ENCODE data around the gene STEAP2. TPM values are rescaled to one million over a fixed set of nuclear protein-coding genes. Genes with fewer than 3 reads are reported as not detected.

STEAP2 gene
- total RNA-seq (31.4 TPM), polyA plus RNA-seq (8.7 TPM)

DNA sequence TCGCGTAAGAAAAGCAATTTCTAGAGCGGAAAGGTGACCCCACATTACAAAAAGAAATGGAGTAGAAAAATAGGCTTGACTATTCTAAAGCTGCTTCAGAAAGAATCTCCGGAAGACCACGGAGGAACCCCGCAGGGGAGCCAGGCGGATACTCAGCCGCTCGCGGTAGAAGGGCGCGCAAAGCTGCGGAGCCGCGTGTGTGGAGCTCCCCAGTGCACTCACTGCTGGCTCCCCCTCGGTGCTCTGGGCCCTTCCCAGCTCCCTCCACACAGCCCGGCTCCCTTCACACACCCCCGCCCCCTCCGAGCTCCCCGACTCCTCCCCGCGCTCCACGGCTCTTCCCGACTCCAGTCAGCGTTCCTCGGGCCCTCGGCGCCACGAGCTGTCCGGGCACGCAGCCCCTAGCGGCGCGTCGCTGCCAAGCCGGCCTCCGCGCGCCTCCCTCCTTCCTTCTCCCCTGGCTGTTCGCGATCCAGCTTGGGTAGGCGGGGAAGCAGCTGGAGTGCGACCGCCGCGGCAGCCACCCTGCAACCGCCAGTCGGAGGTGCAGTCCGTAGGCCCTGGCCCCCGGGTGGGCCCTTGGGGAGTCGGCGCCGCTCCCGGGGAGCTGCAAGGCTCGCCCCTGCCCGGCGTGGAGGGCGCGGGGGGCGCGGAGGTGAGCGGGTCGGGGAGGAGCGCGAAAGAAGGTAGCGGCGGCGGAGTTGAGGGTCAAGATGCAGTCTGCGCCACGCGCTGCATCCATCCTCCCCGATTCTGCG, at the start of gene STEAP2:
STEAP2 (plus strand) TSS at position 350 of the 758 bp plus-strand sequence. CDS start 13,343 bp downstream, outside the sequence.
- Histone ChIP-seq H3K27ac (ENCODE audit: low read depth) (peak within 1 kb of the TSS; percentile 93), H3K36me3 (ENCODE audit: insufficient read depth) (no peaks in the 10 kb centered on the region), H3K4me1 (ENCODE audit: insufficient read depth) (peaks cover 2% of the 10 kb centered on the region), H3K4me3 (ENCODE audit: low read depth, low read length) (peak within 1 kb of the TSS; percentile 76)
- DNase-seq (ENCODE audit: extremely low spot score) = peak; percentile 86
- 1% methylated on average over 73 of the region's 73 CpGs for WGBS

DNA sequence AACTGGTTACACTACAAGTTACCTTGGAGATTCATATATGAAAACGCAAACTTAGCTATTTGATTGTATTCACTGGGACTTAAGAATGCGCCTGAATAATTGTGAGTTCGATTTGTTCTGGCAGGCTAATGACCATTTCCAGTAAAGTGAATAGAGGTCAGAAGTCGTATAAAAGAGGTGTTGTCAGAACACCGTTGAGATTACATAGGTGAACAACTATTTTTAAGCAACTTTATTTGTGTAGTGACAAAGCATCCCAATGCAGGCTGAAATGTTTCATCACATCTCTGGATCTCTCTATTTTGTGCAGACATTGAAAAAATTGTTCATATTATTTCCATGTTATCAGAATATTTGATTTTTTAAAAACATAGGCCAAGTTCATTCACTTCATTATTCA, 48.0 kb upstream of the STEAP2 start:
- no peak overlapping the region for H3K27ac ChIP-seq (ENCODE audit: low read depth)
- H3K36me3 ChIP-seq (ENCODE audit: insufficient read depth) = no peaks in the 10 kb centered on the region
- H3K4me1 ChIP-seq (ENCODE audit: insufficient read depth) = no peaks in the 10 kb centered on the region
- 91% methylated on average over 5 of the region's 5 CpGs for WGBS
- no peak overlapping the region for H3K4me3 ChIP-seq (ENCODE audit: low read depth, low read length)
- no peak for DNase-seq (ENCODE audit: extremely low spot score)

DNA sequence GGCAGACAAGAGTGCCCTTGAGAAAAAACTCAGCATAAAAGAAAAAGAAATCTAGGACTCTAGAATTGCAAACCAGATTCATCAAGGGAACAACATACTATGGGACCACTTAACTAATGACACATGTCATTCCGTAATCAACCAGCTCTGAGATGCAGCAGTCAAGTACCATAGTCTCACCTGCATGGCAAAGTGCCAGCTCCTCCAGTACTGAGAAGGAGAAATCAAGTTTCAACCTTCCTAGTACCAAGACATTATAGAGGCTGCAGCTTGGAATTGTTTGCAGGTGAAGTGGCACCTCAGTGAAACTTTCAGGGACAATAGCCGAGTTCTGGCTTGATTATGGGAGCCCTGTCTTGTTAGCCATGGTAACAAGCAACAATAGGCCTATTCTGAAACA, 45.8 kb upstream of the STEAP2 start:
- WGBS = 82% methylated on average over 2 of the region's 2 CpGs
- Histone ChIP-seq H3K4me1 (ENCODE audit: insufficient read depth) (no peaks in the 10 kb centered on the region), H3K36me3 (ENCODE audit: insufficient read depth) (no peaks in the 10 kb centered on the region), H3K4me3 (ENCODE audit: low read depth, low read length) (no peak overlapping the region), H3K27ac (ENCODE audit: low read depth) (no peak overlapping the region)
- no peak for DNase-seq (ENCODE audit: extremely low spot score)

DNA sequence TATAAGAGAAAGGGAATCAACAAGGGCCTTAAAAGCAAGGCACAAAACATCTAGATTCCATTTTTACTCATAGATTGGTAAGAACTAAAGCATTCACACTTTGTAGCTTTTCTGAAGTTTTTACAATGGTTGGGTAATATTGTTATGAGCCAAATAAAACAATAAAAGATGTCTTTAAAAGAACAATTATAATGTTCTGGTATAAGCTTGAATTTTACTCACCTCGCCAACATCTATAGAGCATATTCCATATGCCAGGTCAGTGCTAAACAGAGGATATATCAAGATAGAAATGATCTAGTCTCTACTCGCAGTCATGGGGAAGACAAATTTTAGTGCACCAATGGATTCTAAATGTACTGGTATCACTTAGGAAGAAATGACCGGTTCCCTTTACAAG, 45.4 kb upstream of the STEAP2 start:
- H3K27ac ChIP-seq (ENCODE audit: low read depth) = no peak overlapping the region
- no peaks in the 10 kb centered on the region for H3K36me3 ChIP-seq (ENCODE audit: insufficient read depth)
- no peak overlapping the region for H3K4me3 ChIP-seq (ENCODE audit: low read depth, low read length)
- DNase-seq (ENCODE audit: extremely low spot score) = no peak
- H3K4me1 ChIP-seq (ENCODE audit: insufficient read depth) = no peaks in the 10 kb centered on the region
- 73% methylated on average over 3 of the region's 3 CpGs for WGBS

DNA sequence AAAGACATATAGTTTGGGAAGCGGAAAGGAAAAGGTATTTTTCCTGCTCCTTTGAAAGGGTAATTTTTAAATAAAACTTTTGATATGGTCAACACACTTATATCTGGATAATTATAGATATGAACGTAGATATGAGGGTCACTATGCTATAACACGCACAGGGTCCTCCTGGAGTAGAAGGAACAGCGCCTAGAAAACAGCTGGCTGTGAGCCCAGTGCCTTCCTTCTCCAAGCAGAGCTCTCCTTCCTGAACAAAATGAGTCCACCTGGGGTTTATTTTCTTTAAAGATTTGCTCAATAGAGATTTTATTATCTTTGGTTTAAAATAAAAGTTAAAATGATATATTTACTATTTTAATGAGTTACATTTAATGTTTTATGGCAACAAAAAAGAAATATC, 44.2 kb upstream of the STEAP2 start:
- H3K36me3 ChIP-seq (ENCODE audit: insufficient read depth) = no peaks in the 10 kb centered on the region
- no peak for DNase-seq (ENCODE audit: extremely low spot score)
- H3K4me1 ChIP-seq (ENCODE audit: insufficient read depth) = no peaks in the 10 kb centered on the region
- H3K27ac ChIP-seq (ENCODE audit: low read depth) = no peak overlapping the region
- no peak overlapping the region for H3K4me3 ChIP-seq (ENCODE audit: low read depth, low read length)
- 64% methylated on average over 4 of the region's 4 CpGs for WGBS

DNA sequence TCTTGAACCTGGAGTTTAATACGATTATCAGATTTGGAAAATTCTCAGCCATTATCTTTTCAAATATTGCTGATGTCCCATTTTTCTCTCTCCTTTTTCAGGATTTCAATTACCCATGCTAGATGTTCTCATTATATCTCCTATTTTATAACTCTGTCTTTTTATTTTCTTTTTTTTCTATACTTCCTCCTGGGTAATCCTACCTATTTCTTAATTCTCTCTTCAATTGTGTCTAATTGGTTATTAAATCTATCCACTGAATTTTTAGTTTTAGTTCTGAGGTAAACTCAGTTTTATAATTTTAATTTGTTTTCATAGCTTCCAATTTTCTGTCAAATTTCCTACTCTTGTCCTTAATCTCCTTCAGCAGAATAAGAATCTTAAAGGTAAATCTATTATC, 41.6 kb upstream of the STEAP2 start:
- WGBS = 97% methylated on average over 1 of the region's 1 CpG
- no peak for DNase-seq (ENCODE audit: extremely low spot score)
- no peaks in the 10 kb centered on the region for H3K4me1 ChIP-seq (ENCODE audit: insufficient read depth)
- H3K36me3 ChIP-seq (ENCODE audit: insufficient read depth) = no peaks in the 10 kb centered on the region
- no peak overlapping the region for H3K4me3 ChIP-seq (ENCODE audit: low read depth, low read length)
- no peak overlapping the region for H3K27ac ChIP-seq (ENCODE audit: low read depth)

DNA sequence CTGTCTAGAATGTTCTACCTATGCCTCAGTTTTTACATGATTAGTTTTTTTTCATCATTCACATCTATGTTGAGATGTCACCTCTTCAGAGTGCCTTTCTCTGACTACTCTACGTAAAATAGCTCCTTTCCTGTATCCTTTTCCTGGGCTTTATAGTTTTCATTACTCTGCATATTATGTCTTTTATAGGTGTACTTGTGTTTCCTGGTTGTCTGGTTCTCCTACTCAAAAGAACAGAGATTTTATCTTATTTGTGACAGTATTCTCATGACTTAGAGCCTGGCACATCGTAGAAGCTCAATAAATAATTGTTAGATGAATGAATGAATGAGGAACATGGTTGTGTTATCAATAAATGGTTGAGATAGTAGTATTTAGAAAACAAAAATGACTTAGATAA, 39.4 kb upstream of the STEAP2 start:
- DNase-seq (ENCODE audit: extremely low spot score) = no peak
- WGBS = 72% methylated on average over 2 of the region's 2 CpGs
- no peak overlapping the region for H3K4me3 ChIP-seq (ENCODE audit: low read depth, low read length)
- H3K4me1 ChIP-seq (ENCODE audit: insufficient read depth) = no peaks in the 10 kb centered on the region
- no peak overlapping the region for H3K27ac ChIP-seq (ENCODE audit: low read depth)
- no peaks in the 10 kb centered on the region for H3K36me3 ChIP-seq (ENCODE audit: insufficient read depth)

DNA sequence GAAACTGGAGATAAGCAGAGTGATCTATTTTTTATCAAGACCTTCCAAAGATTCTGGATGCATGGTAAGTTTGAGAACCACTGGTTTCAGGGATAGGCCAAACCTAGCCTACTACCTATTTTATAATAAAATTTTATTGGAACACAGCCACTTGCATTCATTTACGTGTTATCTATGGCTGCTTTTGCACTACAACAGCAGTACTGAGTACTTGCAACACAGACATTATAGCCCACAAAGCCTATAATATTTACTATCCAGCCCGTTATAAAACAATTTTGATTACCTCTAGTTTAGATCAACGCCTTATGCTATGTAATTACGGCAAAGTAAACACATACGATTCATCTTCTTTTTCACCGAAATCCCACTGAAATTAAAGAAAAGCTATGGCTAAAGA, 38.9 kb upstream of the STEAP2 start:
- WGBS = 83% methylated on average over 6 of the region's 6 CpGs
- DNase-seq (ENCODE audit: extremely low spot score) = no peak
- Histone ChIP-seq H3K4me1 (ENCODE audit: insufficient read depth) (no peaks in the 10 kb centered on the region), H3K36me3 (ENCODE audit: insufficient read depth) (no peaks in the 10 kb centered on the region), H3K27ac (ENCODE audit: low read depth) (peak overlapping the region; percentile 23), H3K4me3 (ENCODE audit: low read depth, low read length) (no peak overlapping the region)

DNA sequence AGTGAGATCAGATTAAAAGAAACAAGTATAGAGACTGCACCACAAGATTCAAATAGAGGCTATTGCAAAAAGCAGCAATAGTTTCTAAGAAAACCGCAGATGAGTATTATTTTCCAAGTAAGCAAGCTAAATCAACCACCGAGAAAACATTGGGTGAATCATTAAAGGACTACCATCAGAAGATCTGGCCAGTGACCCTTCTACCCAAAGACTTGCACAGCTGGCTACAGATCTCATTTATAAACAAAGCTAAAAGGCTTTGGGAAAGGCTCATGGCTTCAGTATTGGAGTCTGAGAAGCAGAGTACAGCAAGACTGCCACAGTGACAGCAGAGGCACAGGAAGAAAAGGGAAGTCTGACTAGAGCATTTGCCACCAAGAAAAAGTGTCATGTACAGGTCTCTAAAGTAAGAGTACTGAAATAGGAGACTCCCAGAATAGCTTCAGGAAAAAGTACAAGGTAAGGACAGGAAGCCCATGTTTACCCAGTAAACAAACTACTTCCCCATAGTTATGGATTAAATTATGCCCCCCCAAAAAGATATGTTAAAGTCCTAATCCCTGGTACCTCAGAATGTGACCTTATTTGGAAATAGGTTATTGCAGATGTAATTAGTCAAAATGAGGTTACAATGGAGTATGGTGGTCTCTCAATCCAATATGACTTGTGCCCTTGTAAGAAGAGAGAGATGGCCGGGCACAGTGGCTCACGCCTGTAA, 38.3 kb upstream of the STEAP2 start:
- H3K36me3 ChIP-seq (ENCODE audit: insufficient read depth) = no peaks in the 10 kb centered on the region
- peak overlapping the region; percentile 70 for H3K27ac ChIP-seq (ENCODE audit: low read depth)
- 77% methylated on average over 4 of the region's 4 CpGs for WGBS
- no peaks in the 10 kb centered on the region for H3K4me1 ChIP-seq (ENCODE audit: insufficient read depth)
- no peak for DNase-seq (ENCODE audit: extremely low spot score)
- no peak overlapping the region for H3K4me3 ChIP-seq (ENCODE audit: low read depth, low read length)

DNA sequence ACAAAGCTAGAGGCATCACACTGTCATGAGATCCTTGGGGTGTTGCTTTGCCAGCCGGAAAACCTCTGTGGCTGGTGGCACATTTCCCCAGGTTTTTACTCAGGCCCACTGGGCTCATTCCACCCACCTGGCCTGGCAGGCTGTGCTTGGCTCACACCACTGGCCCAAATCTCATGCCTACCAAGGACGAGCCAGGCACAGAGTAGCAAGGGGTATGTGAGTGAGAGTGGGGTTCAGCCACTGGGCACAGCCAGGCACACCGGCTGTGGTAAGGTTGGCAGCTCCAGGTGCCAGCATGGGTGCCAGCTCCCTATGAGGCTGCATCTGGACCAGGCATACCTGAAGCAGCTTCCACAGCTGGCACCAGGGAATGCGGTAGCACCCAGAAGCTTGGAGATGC, 35.9 kb upstream of the STEAP2 start:
- no peaks in the 10 kb centered on the region for H3K4me1 ChIP-seq (ENCODE audit: insufficient read depth)
- DNase-seq (ENCODE audit: extremely low spot score) = no peak
- H3K4me3 ChIP-seq (ENCODE audit: low read depth, low read length) = no peak overlapping the region
- WGBS = 79% methylated on average over 4 of the region's 4 CpGs
- H3K36me3 ChIP-seq (ENCODE audit: insufficient read depth) = no peaks in the 10 kb centered on the region
- H3K27ac ChIP-seq (ENCODE audit: low read depth) = no peak overlapping the region

DNA sequence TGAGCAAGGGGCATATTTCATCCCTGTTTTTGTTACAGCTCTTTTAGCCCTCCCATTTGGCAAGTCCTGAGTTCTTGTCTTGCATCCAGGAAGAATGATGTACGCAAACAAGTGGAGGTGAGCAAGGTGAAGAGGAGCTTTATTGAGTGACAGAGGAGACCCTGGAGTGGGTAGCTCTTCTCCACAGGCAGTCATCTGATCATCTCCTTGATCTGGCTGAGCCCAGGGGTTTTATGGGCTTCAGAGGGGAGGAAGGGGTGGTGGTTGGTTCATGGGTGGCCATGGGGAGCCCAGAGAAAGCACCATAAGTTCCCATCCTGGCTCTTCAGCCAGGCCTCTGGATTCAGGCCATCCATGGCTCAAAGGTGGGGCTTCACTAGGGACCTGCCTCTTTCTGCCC, 35.3 kb upstream of the STEAP2 start:
- H3K36me3 ChIP-seq (ENCODE audit: insufficient read depth) = no peaks in the 10 kb centered on the region
- WGBS = 90% methylated on average over 1 of the region's 1 CpG
- no peak overlapping the region for H3K4me3 ChIP-seq (ENCODE audit: low read depth, low read length)
- H3K27ac ChIP-seq (ENCODE audit: low read depth) = no peak overlapping the region
- no peak for DNase-seq (ENCODE audit: extremely low spot score)
- no peaks in the 10 kb centered on the region for H3K4me1 ChIP-seq (ENCODE audit: insufficient read depth)

DNA sequence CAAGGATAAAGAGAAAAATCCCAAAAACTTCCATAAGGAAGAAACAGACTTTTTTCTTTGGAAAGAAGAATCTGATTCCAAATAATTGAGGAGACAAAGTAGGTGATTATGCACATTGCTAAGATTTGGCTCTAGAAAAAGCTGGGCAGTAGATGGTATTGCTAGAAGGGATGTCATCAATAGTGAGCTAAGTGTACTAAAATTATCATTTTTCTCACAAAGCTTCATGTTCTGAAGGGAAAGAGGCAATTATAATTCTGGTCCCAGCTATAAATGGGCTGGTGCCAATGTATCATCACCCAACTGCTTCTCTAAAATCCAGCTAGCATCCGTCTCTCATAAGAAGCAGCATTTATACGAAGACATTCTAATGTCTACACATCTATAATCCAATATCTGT, 33.4 kb upstream of the STEAP2 start:
- DNase-seq (ENCODE audit: extremely low spot score) = no peak
- Histone ChIP-seq H3K36me3 (ENCODE audit: insufficient read depth) (no peaks in the 10 kb centered on the region), H3K4me3 (ENCODE audit: low read depth, low read length) (no peak overlapping the region), H3K4me1 (ENCODE audit: insufficient read depth) (no peaks in the 10 kb centered on the region), H3K27ac (ENCODE audit: low read depth) (no peak overlapping the region)
- WGBS = 87% methylated on average over 2 of the region's 2 CpGs

DNA sequence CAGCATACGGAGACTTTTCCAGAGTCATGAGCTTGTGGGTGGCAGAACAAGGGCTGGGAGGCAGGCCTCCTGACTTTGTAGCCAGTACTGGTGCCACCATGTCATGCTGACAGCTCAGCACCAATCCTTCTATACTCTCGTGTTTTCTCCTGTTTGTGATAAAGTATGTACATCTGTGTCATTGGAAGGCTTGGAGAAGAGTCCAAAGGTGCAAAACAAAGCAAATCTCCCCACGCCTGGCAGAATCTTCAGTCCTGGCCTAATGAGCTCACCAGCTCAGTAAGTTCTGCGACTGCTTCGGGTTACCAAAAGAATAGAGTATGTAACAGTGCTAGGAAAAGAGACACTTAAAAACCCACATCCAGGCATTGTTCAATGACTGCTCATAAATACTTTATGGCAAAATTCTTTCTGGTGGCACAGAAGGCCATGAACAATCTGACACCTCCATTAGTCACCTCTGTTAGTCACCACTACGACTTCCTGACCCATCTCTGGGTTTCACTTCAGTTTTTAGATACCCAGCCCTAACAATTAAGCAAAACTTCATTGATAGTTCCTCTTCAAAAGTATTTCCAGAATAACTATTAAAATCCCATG, 32.8 kb upstream of the STEAP2 start:
- 73% methylated on average over 6 of the region's 6 CpGs for WGBS
- Histone ChIP-seq H3K36me3 (ENCODE audit: insufficient read depth) (no peaks in the 10 kb centered on the region), H3K4me3 (ENCODE audit: low read depth, low read length) (no peak overlapping the region), H3K27ac (ENCODE audit: low read depth) (no peak overlapping the region), H3K4me1 (ENCODE audit: insufficient read depth) (no peaks in the 10 kb centered on the region)
- DNase-seq (ENCODE audit: extremely low spot score) = no peak

DNA sequence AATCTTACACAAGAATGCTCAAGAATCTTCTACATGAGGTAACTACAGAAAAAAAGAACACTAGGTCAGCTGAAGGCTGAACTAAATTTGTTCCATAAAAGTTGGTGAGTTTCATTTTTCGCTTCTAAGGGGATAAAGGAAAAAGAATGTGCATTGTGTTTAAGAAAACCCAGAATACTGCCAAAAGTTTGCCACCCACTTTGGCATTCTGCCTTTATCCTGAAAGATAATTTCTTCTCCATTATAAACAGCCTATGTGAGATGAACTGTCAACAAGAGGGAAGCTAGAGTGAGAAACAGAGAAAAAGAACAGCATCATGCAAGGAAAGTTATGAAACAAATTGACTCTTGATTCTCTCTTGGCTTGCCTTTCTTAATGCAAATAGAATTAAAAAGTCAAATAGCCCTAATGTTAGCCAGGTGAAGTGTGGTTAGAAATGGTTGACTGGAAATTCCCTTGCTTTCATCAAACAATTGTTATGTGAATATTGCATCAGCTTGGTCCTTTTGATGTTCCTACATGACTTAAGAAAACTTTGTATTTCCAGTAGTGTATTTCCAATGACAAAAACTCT, 31.4 kb upstream of the STEAP2 start:
- DNase-seq (ENCODE audit: extremely low spot score) = no peak
- Histone ChIP-seq H3K36me3 (ENCODE audit: insufficient read depth) (no peaks in the 10 kb centered on the region), H3K4me3 (ENCODE audit: low read depth, low read length) (no peak overlapping the region), H3K4me1 (ENCODE audit: insufficient read depth) (no peaks in the 10 kb centered on the region), H3K27ac (ENCODE audit: low read depth) (no peak overlapping the region)
- WGBS = 48% methylated on average over 1 of the region's 1 CpG

Measured in urinary bladder (tissue), 4 donors.